Measurements from ENCODE around the gene COQ8A.
"Not testable (repeated sequence)": the region's sequence is repeated elsewhere in the genome, so short reads cannot be mapped to it uniquely, and the experiment has no call there.

The COQ8A gene

GRCh38 chr1:226929260-226930111 is 10.6 kb upstream of the COQ8A start:
- not testable (repeated sequence) for DNase-seq

- DNase-seq = no peak
These were observed 5.4 kb upstream of the COQ8A start for GRCh38 chr1:226934483-226935237.

GRCh38 chr1:226937940-226938725 is 2.0 kb upstream of the COQ8A start:
- no peak for DNase-seq

- no peak for DNase-seq
These were observed 1.1 kb upstream of the COQ8A start for GRCh38 chr1:226938903-226939437.

- DNase-seq = peak in 3 of 14 donors; percentile 54 to 94 (median 84)
These were observed 561 bp upstream of the COQ8A start for GRCh38 chr1:226939438-226940028.

GRCh38 chr1:226940806-226941067 is 643 bp downstream of the COQ8A start:
- no peak for DNase-seq

- no peak for DNase-seq
These were observed 2.3 kb downstream of the COQ8A start for GRCh38 chr1:226942392-226942791.

GRCh38 chr1:226943156-226943555 is 3.1 kb downstream of the COQ8A start:
- DNase-seq = no peak

GRCh38 chr1:226943927-226944326 is 3.8 kb downstream of the COQ8A start:
- DNase-seq = no peak

- DNase-seq = peak in 1 of 14 donors; percentile 43
These were observed 5.2 kb downstream of the COQ8A start for GRCh38 chr1:226945106-226945857.

GRCh38 chr1:226945858-226946245 is 5.8 kb downstream of the COQ8A start:
- no peak for DNase-seq

- DNase-seq = no peak
These were observed 6.2 kb downstream of the COQ8A start for GRCh38 chr1:226946285-226946684.

- DNase-seq = peak in 1 of 14 donors; percentile 27
These were observed 6.7 kb downstream of the COQ8A start for GRCh38 chr1:226946841-226947240.

GRCh38 chr1:226948051-226948450 is 8.0 kb downstream of the COQ8A start:
- DNase-seq = no peak

- no peak for DNase-seq
These were observed 8.4 kb downstream of the COQ8A start for GRCh38 chr1:226948480-226948879.

- DNase-seq = no peak
These were observed 8.9 kb downstream of the COQ8A start for GRCh38 chr1:226948996-226949395.

GRCh38 chr1:226949401-226949800 is 9.3 kb downstream of the COQ8A start:
- no peak for DNase-seq

- DNase-seq = no peak
These were observed 10.2 kb downstream of the COQ8A start for GRCh38 chr1:226950316-226950715.

- no peak for DNase-seq
These were observed 10.8 kb downstream of the COQ8A start for GRCh38 chr1:226950871-226951270.

GRCh38 chr1:226951286-226952117 is 11.4 kb downstream of the COQ8A start:
- DNase-seq = no peak

GRCh38 chr1:226952118-226952441 is 12.0 kb downstream of the COQ8A start:
- no peak for DNase-seq

All from C1 segment of cervical spinal cord (tissue), 14 donors.